ENCODE results near the gene SPARC. TPM values are rescaled to one million over a fixed set of nuclear protein-coding genes. Genes with fewer than 3 reads are reported as not detected.

SPARC gene
- total RNA-seq, 1 donor from 2014 or later: 158 TPM

GRCh38 chr5:151614565-151614964 is 72.2 kb downstream of the SPARC start:
- Histone ChIP-seq H2AFZ (replicated peaks) (no peak overlapping the region), H3K4me2 (no peak overlapping the region), H3K4me3 (no peak overlapping the region), H3K79me2 (ENCODE audit: low read depth) (no peaks in the 10 kb centered on the region), H3K27me3 (no peaks in the 10 kb centered on the region), H3F3A (ENCODE audit: low read depth) (peaks cover 16% of the 10 kb centered on the region), H4K20me1 (ENCODE audit: low read depth) (no peaks in the 10 kb centered on the region), H3K9me3 (ENCODE audit: low read depth) (no peaks in the 10 kb centered on the region), H3K36me3 (no peaks in the 10 kb centered on the region), H3K9ac (no peak overlapping the region), H3K4me1 (peaks cover 11% of the 10 kb centered on the region), H3K27ac (no peak overlapping the region)
- peak overlapping the region; percentile 29 for H3K27ac Mint-ChIP-seq
- H3K4me3 Mint-ChIP-seq: no peak overlapping the region
- H3K4me1 Mint-ChIP-seq: peaks cover 12% of the 10 kb centered on the region
- DNase-seq (ENCODE audit: low spot score): no peak
- peaks cover 2% of the 10 kb centered on the region for H3K27me3 Mint-ChIP-seq (ENCODE audit: insufficient read depth, low read depth)
- H3K36me3 Mint-ChIP-seq: no peaks in the 10 kb centered on the region
- peaks cover 3% of the 10 kb centered on the region for H3K9me3 Mint-ChIP-seq
- TF ChIP-seq EZH2phosphoT487 (IDR thresholded peaks at IDR 0.05): no peak
- no peak for TF ChIP-seq EZH2 (IDR thresholded peaks at IDR 0.05)
- no peak for TF ChIP-seq CTCF (IDR thresholded peaks at IDR 0.05)

GRCh38 chr5:151612689-151613427 is 73.9 kb downstream of the SPARC start:
- H3K27me3 Mint-ChIP-seq (ENCODE audit: insufficient read depth, low read depth): peaks cover 3% of the 10 kb centered on the region
- H3K36me3 Mint-ChIP-seq: no peaks in the 10 kb centered on the region
- no peaks in the 10 kb centered on the region for H4K20me1 ChIP-seq (ENCODE audit: low read depth)

GRCh38 chr5:151611127-151611775 is 75.5 kb downstream of the SPARC start:
- no peaks in the 10 kb centered on the region for H3K4me1 ChIP-seq
- H3K27ac ChIP-seq: no peak overlapping the region
- no peaks in the 10 kb centered on the region for H3K36me3 Mint-ChIP-seq
- DNase-seq (ENCODE audit: low spot score): no peak
- H3K4me1 Mint-ChIP-seq: peaks cover 2% of the 10 kb centered on the region
- TF ChIP-seq CTCF (IDR thresholded peaks at IDR 0.05) (no peak), EZH2 (IDR thresholded peaks at IDR 0.05) (no peak), EZH2phosphoT487 (IDR thresholded peaks at IDR 0.05) (no peak)
- H3K9me3 ChIP-seq (ENCODE audit: low read depth): no peaks in the 10 kb centered on the region
- H3K4me3 Mint-ChIP-seq: no peak overlapping the region
- H3K27me3 ChIP-seq: no peaks in the 10 kb centered on the region
- H3K4me3 ChIP-seq: no peak overlapping the region
- no peaks in the 10 kb centered on the region for H4K20me1 ChIP-seq (ENCODE audit: low read depth)
- H3K9ac ChIP-seq: no peak overlapping the region
- no peaks in the 10 kb centered on the region for H3F3A ChIP-seq (ENCODE audit: low read depth)
- H2AFZ ChIP-seq (replicated peaks): no peak overlapping the region
- H3K27ac Mint-ChIP-seq: no peak overlapping the region
- peaks cover 3% of the 10 kb centered on the region for H3K9me3 Mint-ChIP-seq
- no peaks in the 10 kb centered on the region for H3K36me3 ChIP-seq
- peaks cover 3% of the 10 kb centered on the region for H3K27me3 Mint-ChIP-seq (ENCODE audit: insufficient read depth, low read depth)
- H3K79me2 ChIP-seq (ENCODE audit: low read depth): no peaks in the 10 kb centered on the region
- no peak overlapping the region for H3K4me2 ChIP-seq

More at GRCh38 chr5:151612689-151613427, 73.9 kb downstream of the SPARC start:
- Histone ChIP-seq H3F3A (ENCODE audit: low read depth) (peaks cover 1% of the 10 kb centered on the region), H3K9me3 (ENCODE audit: low read depth) (no peaks in the 10 kb centered on the region), H3K4me1 (no peaks in the 10 kb centered on the region), H3K36me3 (no peaks in the 10 kb centered on the region), H3K79me2 (ENCODE audit: low read depth) (no peaks in the 10 kb centered on the region), H3K27ac (no peak overlapping the region), H3K27me3 (no peaks in the 10 kb centered on the region), H3K9ac (no peak overlapping the region), H2AFZ (replicated peaks) (no peak overlapping the region), H3K4me3 (no peak overlapping the region), H3K4me2 (no peak overlapping the region)
- H3K4me1 Mint-ChIP-seq: peaks cover 2% of the 10 kb centered on the region
- TF ChIP-seq CTCF (IDR thresholded peaks at IDR 0.05) (no peak), EZH2phosphoT487 (IDR thresholded peaks at IDR 0.05) (no peak), EZH2 (IDR thresholded peaks at IDR 0.05) (no peak)
- H3K27ac Mint-ChIP-seq: no peak overlapping the region
- DNase-seq (ENCODE audit: low spot score): no peak
- H3K4me3 Mint-ChIP-seq: no peak overlapping the region
- H3K9me3 Mint-ChIP-seq: peaks cover 3% of the 10 kb centered on the region

Small RNA genes within 50 kb of the gene (small RNA-seq; reads per million reads assigned to genes)
- gene RN7SKP232: not detected

Other genes with a start within 250 kb of the SPARC start
- 7.8 and 8.4 TPM in 2 replicates for gene SLC36A1, start 239.3 kb downstream of the SPARC start, total RNA-seq (ENCODE audit: low replicate concordance)
- 0.36 and 0.37 TPM in 2 replicates for gene FAT2, start 95.6 kb downstream of the SPARC start, total RNA-seq (ENCODE audit: low replicate concordance)
- 22.8 and 86.4 TPM in 2 replicates for gene ATOX1, start 71.7 kb upstream of the SPARC start, total RNA-seq (ENCODE audit: low replicate concordance)
- gene G3BP1, start 85.0 kb upstream of the SPARC start, total RNA-seq (ENCODE audit: low replicate concordance): 212 and 304 TPM in 2 replicates
- not detected in 2 replicates for gene GLRA1, start 237.9 kb upstream of the SPARC start, total RNA-seq (ENCODE audit: low replicate concordance)